HepG2 (cell line): ENCODE measurements around the gene TUBB3. TPM values are rescaled to one million over a fixed set of nuclear protein-coding genes. Genes with fewer than 3 reads are reported as not detected.
A peak's percentile ranks its signal among the peaks of the same experiment; 100 is the strongest.

Source experiments
- ADNP ChIP-seq: sonication (generic); formaldehyde crosslinking; IDR thresholded peaks from 2 replicates; pipeline ENCODE4 v1.4.0; 2020; ENCODE audit warnings: missing genetic modification reagents
- ATF3 ChIP-seq: sonication (generic); formaldehyde crosslinking; IDR thresholded peaks from 2 replicates; pipeline ENCODE4 v1.4.0; 2020; ENCODE audit warnings: missing genetic modification reagents
- BCLAF1 ChIP-seq: fragments of 450-650 bp; IDR thresholded peaks from 2 replicates; pipeline ENCODE4 v1.6.1; 2017; ENCODE audit warnings: mild to moderate bottlenecking
- BORCS8-MEF2B ChIP-seq: sonication (generic); formaldehyde crosslinking; IDR thresholded peaks from 2 replicates; pipeline ENCODE4 v1.8.0; 2022; ENCODE audit warnings: mild to moderate bottlenecking, missing genetic modification reagents
- GMEB2 ChIP-seq: IDR thresholded peaks from 2 replicates; pipeline ENCODE4 v1.6.1; 2016; ENCODE audit warnings: missing biosample characterization, missing genetic modification reagents, low read depth
- MAFF ChIP-seq: IDR thresholded peaks from 2 replicates; pipeline ENCODE4 v1.6.1; 2011; ENCODE audit warnings: low read depth, low read length, improper control_type of control experiment
- SNAI1 ChIP-seq: sonication (generic); formaldehyde crosslinking; IDR thresholded peaks from 2 replicates; pipeline ENCODE4 v1.5.0; 2020; ENCODE audit warnings: mild to moderate bottlenecking, missing genetic modification reagents, borderline replicate concordance
- THAP11 ChIP-seq: IDR thresholded peaks from 2 replicates; pipeline ENCODE4 v1.6.1; 2016; ENCODE audit warnings: missing biosample characterization, missing genetic modification reagents
- THYN1 ChIP-seq: sonication (generic); formaldehyde crosslinking; IDR thresholded peaks from 2 replicates; pipeline ENCODE4 v1.8.1; 2023; ENCODE audit warnings: low read depth, mild to moderate bottlenecking, moderate library complexity, missing genetic modification reagents, borderline replicate concordance
- ZNF282 ChIP-seq: fragments of 450-650 bp; IDR thresholded peaks from 2 replicates; pipeline ENCODE4 v1.6.1; 2018; ENCODE audit not compliant: partially characterized antibody
- ZNF414 ChIP-seq: sonication (generic); formaldehyde crosslinking; IDR thresholded peaks from 2 replicates; pipeline ENCODE4 v1.5.0; 2020; ENCODE audit warnings: missing genetic modification reagents
- ZNF513 ChIP-seq: sonication (generic); formaldehyde crosslinking; conservative IDR thresholded peaks from 2 replicates; pipeline ENCODE4 v1.5.0; 2020; ENCODE audit warnings: missing genetic modification reagents
- ZNF891 ChIP-seq: sonication (generic); formaldehyde crosslinking; IDR thresholded peaks from 2 replicates; pipeline ENCODE4 v1.5.0; 2020; ENCODE audit warnings: mild to moderate bottlenecking, missing genetic modification reagents
- ZSCAN12 ChIP-seq: sonication (generic); formaldehyde crosslinking; IDR thresholded peaks from 2 replicates; pipeline ENCODE4 v1.9.0; 2021; ENCODE audit warnings: mild to moderate bottlenecking, missing genetic modification reagents
- polyA plus RNA-seq, 8 experiments: library from polyadenylated mRNA; depleted of rRNA in 3 of 8; stranded (reverse) in 7 of 8; unstranded in 1 of 8; fragments of >200 nt; fragmentation: Illumina TruSeq in 4 of 8; extraction: Trizol in 4 of 8; gene quantifications; 2 replicates each; pipeline versions ENCODE4 v1.2.1 to v1.2.3, GENCODE V29; 2011 to 2016; ENCODE audit warnings: low read depth in 4 of 8, missing spikeins in 1 of 8, mixed read lengths in 1 of 8; ENCODE audit not compliant: insufficient read depth in 1 of 8
- total RNA-seq, 5 experiments: library from RNA; depleted of rRNA; stranded (reverse); fragments of >200 nt; fragmentation: Illumina TruSeq; extraction: Trizol; gene quantifications; 2 replicates each; pipeline ENCODE4 v1.2.3, GENCODE V29; 2016; ENCODE audit warnings: low read depth in 1 of 5

TUBB3 gene
- total and polyA plus RNA-seq, 2 of the 13 experiments (the other 11 are each of a cell fraction or from before 2014, with no cell fraction given): 110 to 185 TPM

- TF ChIP-seq ATF3 (no peak), THYN1 (CRISPR knock-in tag) (no peak), SNAI1 (CRISPR knock-in tag) (no peak), BCLAF1 (no peak), ZNF414 (CRISPR knock-in tag) (0 out of 2 replicates have a peak, but pooled peaks have one; percentile 70), ZNF513 (no peak), THAP11 (CRISPR knock-in tag) (no peak; the same call in 1 of the 2 replicates), ZNF282 (no peak), MAFF (no peak), ADNP (CRISPR knock-in tag) (no peak), BORCS8-MEF2B (CRISPR knock-in tag) (peak; percentile 12; the same call in 1 of the 2 replicates), ZSCAN12 (CRISPR knock-in tag) (no peak; the same call in 1 of the 2 replicates), ZNF891 (CRISPR knock-in tag) (peak; percentile 59; the same call in 1 of the 2 replicates), GMEB2 (CRISPR knock-in tag) (no peak)
- TF ChIP-seq, all 625 proteins: peak for 182
Observed at GRCh38 chr16:89922884-89923639, at the start of gene TUBB3 (continued).
